DOHH2 (cell line): ENCODE results near the gene MDN1.

Source experiments
- EZH2phosphoT487 ChIP-seq: fragments of 200-600 bp; sonication (generic); IDR thresholded peaks from 2 replicates; pipeline ENCODE4 v1.6.1; 2017; ENCODE audit warnings: borderline replicate concordance, mild to moderate bottlenecking, antibody characterized with exemption, low read length, moderate library complexity, mixed read lengths
- TF ChIP-seq, protein P1 (sequence below): fragments of 200-600 bp; sonication (generic); IDR thresholded peaks from one replicate; pipeline ENCODE4 v1.5.1; 2014; ENCODE audit warnings: antibody characterized with exemption, mild to moderate bottlenecking, low read depth, low read length; ENCODE audit not compliant: poor library complexity, severe bottlenecking

DNA sequence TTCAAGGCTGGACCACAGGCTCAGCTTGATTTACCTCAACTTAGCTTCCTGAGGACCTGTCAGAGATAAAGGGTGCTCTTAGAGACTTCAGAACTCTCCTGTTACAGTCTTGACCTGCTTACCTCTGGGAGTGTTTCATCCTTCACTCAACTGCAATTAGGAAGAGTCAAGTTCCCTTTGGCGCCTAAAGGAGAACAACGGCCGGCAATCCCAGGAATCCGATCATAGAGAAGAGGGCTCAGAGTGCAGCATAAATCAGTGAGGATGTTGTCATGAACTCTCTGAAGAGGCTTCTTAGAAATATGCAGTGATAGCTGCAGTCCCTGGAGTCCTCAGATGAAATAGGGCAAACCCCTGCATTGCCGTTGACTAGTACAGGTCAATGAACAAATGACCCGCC lies 217.4 kb downstream of the MDN1 start:
- TF ChIP-seq, protein P1, sequence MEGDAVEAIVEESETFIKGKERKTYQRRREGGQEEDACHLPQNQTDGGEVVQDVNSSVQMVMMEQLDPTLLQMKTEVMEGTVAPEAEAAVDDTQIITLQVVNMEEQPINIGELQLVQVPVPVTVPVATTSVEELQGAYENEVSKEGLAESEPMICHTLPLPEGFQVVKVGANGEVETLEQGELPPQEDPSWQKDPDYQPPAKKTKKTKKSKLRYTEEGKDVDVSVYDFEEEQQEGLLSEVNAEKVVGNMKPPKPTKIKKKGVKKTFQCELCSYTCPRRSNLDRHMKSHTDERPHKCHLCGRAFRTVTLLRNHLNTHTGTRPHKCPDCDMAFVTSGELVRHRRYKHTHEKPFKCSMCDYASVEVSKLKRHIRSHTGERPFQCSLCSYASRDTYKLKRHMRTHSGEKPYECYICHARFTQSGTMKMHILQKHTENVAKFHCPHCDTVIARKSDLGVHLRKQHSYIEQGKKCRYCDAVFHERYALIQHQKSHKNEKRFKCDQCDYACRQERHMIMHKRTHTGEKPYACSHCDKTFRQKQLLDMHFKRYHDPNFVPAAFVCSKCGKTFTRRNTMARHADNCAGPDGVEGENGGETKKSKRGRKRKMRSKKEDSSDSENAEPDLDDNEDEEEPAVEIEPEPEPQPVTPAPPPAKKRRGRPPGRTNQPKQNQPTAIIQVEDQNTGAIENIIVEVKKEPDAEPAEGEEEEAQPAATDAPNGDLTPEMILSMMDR, result no peak
- no peak for TF ChIP-seq EZH2phosphoT487
